DND-41 (cell line): Measurements from ENCODE around the gene DDT.

Experiments
- ATAC-seq: fragments of 200-7000 bp; cut with Tn5 transposase; 3 replicates; pipeline ENCODE4 v1.9.1; 2021; ENCODE audit warnings: low read depth; ENCODE audit not compliant: insufficient read depth
- DNase-seq: peaks from one replicate; pipeline ENCODE4 v3.0.0-alpha.2; 2020
- H2AFZ ChIP-seq: 2 replicates; pipeline ENCODE4 v1.6.0; 2012; ENCODE audit warnings: low read depth, low read length
- H3K27ac ChIP-seq: 2 replicates; pipeline ENCODE4 v1.5.1; 2012; ENCODE audit warnings: low read length, inconsistent platforms
- H3K27me3 ChIP-seq: fragments of 200-600 bp; sonication (generic); 2 replicates; pipeline ENCODE4 v1.6.0; 2012; ENCODE audit warnings: low read length, mild to moderate bottlenecking, inconsistent platforms; ENCODE audit not compliant: insufficient read depth, poor library complexity
- H3K36me3 ChIP-seq: 2 replicates; pipeline ENCODE4 v1.5.1; 2012; ENCODE audit warnings: low read length, inconsistent platforms; ENCODE audit not compliant: insufficient read depth
- H3K4me1 ChIP-seq: 2 replicates; pipeline ENCODE4 v1.5.1; 2012; ENCODE audit warnings: mild to moderate bottlenecking, low read length; ENCODE audit not compliant: insufficient read depth
- H3K4me2 ChIP-seq: 2 replicates; pipeline ENCODE4 v1.6.0; 2012; ENCODE audit warnings: mild to moderate bottlenecking, moderate library complexity, low read length, inconsistent platforms; ENCODE audit not compliant: insufficient read depth
- H3K4me3 ChIP-seq, 2 experiments: fragments of 200-600 bp in 1 of 2; shearing (Covaris generic) in 1 of 2; 2 replicates each; pipeline ENCODE4 v1.5.1; 2012 to 2016; ENCODE audit warnings: inconsistent platforms in 2 of 2, low read length in 2 of 2, mild to moderate bottlenecking in 2 of 2, low read depth in 1 of 2, moderate library complexity in 1 of 2
- H3K79me2 ChIP-seq: 2 replicates; pipeline ENCODE4 v1.6.0; 2012; ENCODE audit warnings: low read length, inconsistent platforms; ENCODE audit not compliant: insufficient read depth
- H3K9ac ChIP-seq: 2 replicates; pipeline ENCODE4 v1.6.0; 2012; ENCODE audit warnings: low read depth, mild to moderate bottlenecking, inconsistent platforms, low read length, moderate library complexity
- H3K9me3 ChIP-seq: 2 replicates; pipeline ENCODE4 v1.5.1; 2012; ENCODE audit warnings: low read length, moderate library complexity, mild to moderate bottlenecking, inconsistent platforms; ENCODE audit not compliant: insufficient read depth, severe bottlenecking
- H4K20me1 ChIP-seq: 2 replicates; pipeline ENCODE4 v1.6.0; 2012; ENCODE audit warnings: low read length; ENCODE audit not compliant: insufficient read depth
- EZH2 ChIP-seq: IDR thresholded peaks from 3 replicates; pipeline ENCODE4 v1.6.1; 2012; ENCODE audit warnings: borderline replicate concordance, low read depth, mild to moderate bottlenecking, moderate library complexity, low read length, inconsistent platforms; ENCODE audit not compliant: severe bottlenecking
- TF ChIP-seq, protein P1 (sequence below): IDR thresholded peaks from 2 replicates; pipeline ENCODE4 v1.5.1; 2012; ENCODE audit warnings: borderline replicate concordance, low read length, moderate library complexity, mild to moderate bottlenecking; ENCODE audit not compliant: poor library complexity, severe bottlenecking; ENCODE audit errors: extremely low read depth

Gene DDT

GRCh38 chr22:24008381-24009226, 34.4 kb upstream of the DDT start:
- Histone ChIP-seq H4K20me1 (no peaks in the 10 kb centered on the region), H2AFZ (no peak overlapping the region), H3K27ac (no peak overlapping the region), H3K36me3 (no peaks in the 10 kb centered on the region), H3K27me3 (no peaks in the 10 kb centered on the region), H3K4me1 (peaks cover 24% of the 10 kb centered on the region), H3K9me3 (peaks cover 3% of the 10 kb centered on the region), H3K4me2 (no peak overlapping the region), H3K79me2 (peaks cover 25% of the 10 kb centered on the region), H3K4me3 (no peak overlapping the region), H3K9ac (no peak overlapping the region)
- no peak for DNase-seq
- TF ChIP-seq, protein P1, sequence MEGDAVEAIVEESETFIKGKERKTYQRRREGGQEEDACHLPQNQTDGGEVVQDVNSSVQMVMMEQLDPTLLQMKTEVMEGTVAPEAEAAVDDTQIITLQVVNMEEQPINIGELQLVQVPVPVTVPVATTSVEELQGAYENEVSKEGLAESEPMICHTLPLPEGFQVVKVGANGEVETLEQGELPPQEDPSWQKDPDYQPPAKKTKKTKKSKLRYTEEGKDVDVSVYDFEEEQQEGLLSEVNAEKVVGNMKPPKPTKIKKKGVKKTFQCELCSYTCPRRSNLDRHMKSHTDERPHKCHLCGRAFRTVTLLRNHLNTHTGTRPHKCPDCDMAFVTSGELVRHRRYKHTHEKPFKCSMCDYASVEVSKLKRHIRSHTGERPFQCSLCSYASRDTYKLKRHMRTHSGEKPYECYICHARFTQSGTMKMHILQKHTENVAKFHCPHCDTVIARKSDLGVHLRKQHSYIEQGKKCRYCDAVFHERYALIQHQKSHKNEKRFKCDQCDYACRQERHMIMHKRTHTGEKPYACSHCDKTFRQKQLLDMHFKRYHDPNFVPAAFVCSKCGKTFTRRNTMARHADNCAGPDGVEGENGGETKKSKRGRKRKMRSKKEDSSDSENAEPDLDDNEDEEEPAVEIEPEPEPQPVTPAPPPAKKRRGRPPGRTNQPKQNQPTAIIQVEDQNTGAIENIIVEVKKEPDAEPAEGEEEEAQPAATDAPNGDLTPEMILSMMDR = no peak
- TF ChIP-seq EZH2 = no peak
- ATAC-seq = no peak

GRCh38 chr22:24008022-24008283, 33.7 kb upstream of the DDT start:
- H2AFZ ChIP-seq = no peak overlapping the region
- no peak for TF ChIP-seq EZH2
- TF ChIP-seq, protein P1 = no peak
- no peak for ATAC-seq

DNA sequence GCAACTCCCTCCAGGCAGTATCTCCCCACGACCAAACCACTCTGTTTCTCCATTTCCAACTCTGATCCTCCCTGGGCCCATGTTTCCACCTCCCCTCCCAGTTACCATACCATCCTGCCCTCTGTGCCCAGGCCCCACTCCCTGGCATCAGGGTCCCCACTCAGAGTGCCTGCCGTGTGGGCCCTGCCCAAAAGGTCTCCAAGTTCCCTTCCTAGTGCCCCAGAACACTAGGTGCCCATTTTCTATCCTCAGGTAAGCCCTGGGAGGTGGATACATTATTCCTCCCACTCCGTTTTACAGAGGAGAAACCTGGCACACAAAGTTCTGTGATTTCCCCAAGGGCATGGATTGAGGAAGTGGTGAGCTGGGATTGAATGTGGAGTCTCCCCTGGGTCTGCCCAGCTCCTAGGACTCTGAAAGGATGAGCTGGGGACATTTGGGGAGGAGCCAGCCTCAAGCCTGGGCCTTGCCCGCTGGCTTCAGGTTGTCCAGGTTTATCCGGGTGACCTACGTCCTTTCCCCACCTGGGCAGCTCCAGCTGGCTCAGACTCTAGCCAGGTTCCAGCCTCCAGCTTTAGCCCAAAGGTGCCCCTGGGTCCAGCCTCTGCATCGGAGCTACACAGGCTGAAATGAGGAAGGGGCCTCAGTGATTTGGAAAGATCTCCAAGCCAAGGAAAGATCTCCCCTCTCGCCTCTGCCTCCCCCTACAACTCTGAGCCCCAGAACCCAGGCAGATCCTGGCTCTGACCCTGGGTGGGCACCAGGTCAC, 33.2 kb upstream of the DDT start:
- H3K27me3 ChIP-seq = no peaks in the 10 kb centered on the region
- H3K9me3 ChIP-seq = peaks cover 3% of the 10 kb centered on the region
- TF ChIP-seq, protein P1 = no peak
- no peak for TF ChIP-seq EZH2
- no peaks in the 10 kb centered on the region for H3K36me3 ChIP-seq
- no peak for DNase-seq
- H3K4me3 ChIP-seq = no peak overlapping the region
- H3K4me1 ChIP-seq = peaks cover 16% of the 10 kb centered on the region
- ATAC-seq = no peak
- no peak overlapping the region for H2AFZ ChIP-seq
- no peaks in the 10 kb centered on the region for H4K20me1 ChIP-seq
- peaks cover 13% of the 10 kb centered on the region for H3K79me2 ChIP-seq
- no peak overlapping the region for H3K9ac ChIP-seq
- H3K4me2 ChIP-seq = no peak overlapping the region
- H3K27ac ChIP-seq = no peak overlapping the region

More at GRCh38 chr22:24008022-24008283, 33.7 kb upstream of the DDT start:
- Histone ChIP-seq H3K4me1 (peaks cover 21% of the 10 kb centered on the region), H3K79me2 (peaks cover 18% of the 10 kb centered on the region), H3K27ac (no peak overlapping the region), H3K4me3 (no peak overlapping the region), H3K9ac (no peak overlapping the region), H3K9me3 (peaks cover 3% of the 10 kb centered on the region), H4K20me1 (no peaks in the 10 kb centered on the region), H3K27me3 (no peaks in the 10 kb centered on the region), H3K36me3 (no peaks in the 10 kb centered on the region), H3K4me2 (no peak overlapping the region)
- no peak for DNase-seq
